B cell (primary cell): ENCODE measurements around the gene EVL.

Experiments
- CTCF ChIP-seq: fragments of 200-600 bp; IDR thresholded peaks from one replicate; pipeline ENCODE4 v1.8.0; 2022; ENCODE audit warnings: antibody characterized with exemption, mild to moderate bottlenecking
- EZH2 ChIP-seq: IDR thresholded peaks from 2 replicates; pipeline ENCODE4 v1.6.1; 2012; ENCODE audit warnings: borderline replicate concordance, low read depth, mild to moderate bottlenecking, moderate library complexity, low read length; ENCODE audit not compliant: insufficient read depth, poor library complexity, severe bottlenecking

- TF ChIP-seq CTCF = no peak
- TF ChIP-seq EZH2 = no peak
Observed at GRCh38 chr14:100123618-100124017, 58.4 kb downstream of the EVL start.
